HCT116 (cell line): ENCODE results near the gene ITGA2B. TPM values are rescaled to one million over a fixed set of nuclear protein-coding genes. Genes with fewer than 3 reads are reported as not detected.
A peak's percentile ranks its signal among the peaks of the same experiment; 100 is the strongest.

Source experiments
- ATAC-seq: fragments of 200-7000 bp; cut with Tn5 transposase; 2 replicates; pipeline ENCODE4 v1.9.1; 2020; ENCODE audit warnings: mild to moderate bottlenecking, moderate library complexity
- BruUV-seq: library from RNA; stranded (reverse); fragments of 400-500 nt; replicated peaks from 2 replicates; lab custom pipeline; 2021; lab: Mats Ljungman, UMichigan
- CTCF ChIA-PET: fragments of 300-600 bp; sonication (Branson Sonifier 250); formaldehyde crosslinking; loops from one replicate; lab custom pipeline; 2021; ENCODE audit warnings: antibody characterized with exemption; lab: Charles Lee
- POLR2A ChIA-PET: fragments of 300-600, 350-600 bp; sonication (Branson Sonifier 250); formaldehyde crosslinking; loops from one replicate; lab custom pipeline; 2021; ENCODE audit warnings: antibody characterized with exemption; lab: Charles Lee
- RAD21 ChIA-PET, 2 experiments: fragments of 300-600 bp; sonication (Branson Sonifier 250); formaldehyde crosslinking; loops; one replicate each; lab custom pipeline; 2023; ENCODE audit warnings: low total read pairs in 2 of 2; ENCODE audit not compliant: uncharacterized antibody in 2 of 2, unreplicated experiment in 2 of 2, low non-redundant PET in 1 of 2; lab: Charles Lee
- DNase-seq: peaks from one replicate; pipeline ENCODE4 v3.0.0-alpha.2; 2010; ENCODE audit warnings: low read depth, low spot score
- H2AFZ ChIP-seq: fragments of 200-600 bp; shearing (Covaris generic), sonication (generic); 2 replicates; pipeline ENCODE4 v1.6.1; 2017; ENCODE audit warnings: low read depth, mixed run types, mixed read lengths, antibody characterized with exemption, low read length; ENCODE audit not compliant: poor library complexity, severe bottlenecking
- H3K27ac ChIP-seq: 2 replicates; pipeline ENCODE4 v1.5.1; 2012; ENCODE audit warnings: low read depth, low read length
- H3K27me3 ChIP-seq: fragments of 200-600 bp; sonication (generic); 2 replicates; pipeline ENCODE4 v1.6.1; 2016; ENCODE audit warnings: mixed run types, low read length, mixed read lengths; ENCODE audit not compliant: insufficient read depth
- H3K36me3 ChIP-seq, 2 experiments: fragments of 200-500 bp in 1 of 2; fragments of 200-600 bp in 1 of 2; sonication (Bioruptor generic) in 1 of 2; sonication (generic) in 1 of 2; 2 replicates each; pipeline versions ENCODE4 v1.5.1 to v1.6.1; 2014 to 2016; ENCODE audit warnings: low read length in 2 of 2, inconsistent platforms in 1 of 2, mixed read lengths in 1 of 2, mixed run types in 1 of 2; ENCODE audit not compliant: insufficient read depth in 2 of 2, control insufficient read depth in 1 of 2
- H3K4me1 ChIP-seq, 2 experiments: fragments of 200-600 bp in 1 of 2; sonication (generic) in 1 of 2; 2 replicates each; pipeline versions ENCODE4 v1.5.1 to v1.6.1; 2012 to 2017; ENCODE audit warnings: low read length in 2 of 2, inconsistent platforms in 1 of 2, mild to moderate bottlenecking in 1 of 2, mixed read lengths in 1 of 2, mixed run types in 1 of 2, moderate library complexity in 1 of 2; ENCODE audit not compliant: insufficient read depth in 2 of 2, control insufficient read depth in 1 of 2
- H3K4me2 ChIP-seq: fragments of 200-600 bp; sonication (generic); 2 replicates; pipeline ENCODE4 v1.6.1; 2017; ENCODE audit warnings: mixed run types, low read length, mixed read lengths
- H3K4me3 ChIP-seq, 2 experiments: fragments of 200-600 bp in 1 of 2; sonication (generic) in 1 of 2; replicated peaks in 1 of 2; 2 replicates each; pipeline ENCODE4 v1.5.1; 2011 to 2016; ENCODE audit warnings: low read length in 2 of 2, control low read depth in 1 of 2, low read depth in 1 of 2, mild to moderate bottlenecking in 1 of 2, mixed read lengths in 1 of 2, mixed run types in 1 of 2
- H3K79me2 ChIP-seq: fragments of 200-600 bp; sonication (generic); 2 replicates; pipeline ENCODE4 v1.6.1; 2017; ENCODE audit warnings: mild to moderate bottlenecking, mixed run types, low read length, moderate library complexity, mixed read lengths; ENCODE audit not compliant: insufficient read depth
- H3K9ac ChIP-seq: fragments of 200-600 bp; sonication (generic); 2 replicates; pipeline ENCODE4 v1.6.1; 2016; ENCODE audit warnings: low read length, mixed read lengths
- H3K9me2 ChIP-seq: fragments of 200-600 bp; sonication (generic), shearing (Covaris generic); 2 replicates; pipeline ENCODE4 v1.6.1; 2017; ENCODE audit warnings: mixed run types, mild to moderate bottlenecking, moderate library complexity; ENCODE audit not compliant: insufficient read depth
- H3K9me3 ChIP-seq, 2 experiments: fragments of 200-500 bp in 1 of 2; fragments of 200-600 bp in 1 of 2; sonication (Bioruptor generic) in 1 of 2; sonication (generic) in 1 of 2; 2 replicates each; pipeline ENCODE4 v1.6.1; 2014 to 2017; ENCODE audit warnings: low read length in 2 of 2, mixed read lengths in 2 of 2, inconsistent platforms in 1 of 2, low read depth in 1 of 2, mild to moderate bottlenecking in 1 of 2, mixed run types in 1 of 2, moderate library complexity in 1 of 2; ENCODE audit not compliant: control insufficient read depth in 1 of 2, insufficient read depth in 1 of 2
- H4K20me1 ChIP-seq: fragments of 200-600 bp; sonication (generic), shearing (Covaris generic); 2 replicates; pipeline ENCODE4 v1.6.1; 2017; ENCODE audit warnings: mixed run types, mild to moderate bottlenecking, moderate library complexity; ENCODE audit not compliant: insufficient read depth
- EZH2 ChIP-seq: fragments of 200-600 bp; sonication (generic); IDR thresholded peaks from 2 replicates; pipeline ENCODE4 v1.6.1; 2017; ENCODE audit warnings: antibody characterized with exemption, mixed run types
- REST ChIP-seq: IDR thresholded peaks from 2 replicates; pipeline ENCODE4 v1.6.1; 2012; ENCODE audit warnings: low read depth
- intact Hi-C: fragments of 100-400 bp; cut with micrococcal nuclease; formaldehyde crosslinking; loops from 2 replicates; pipeline ENCODE4 v1.10.0; 2022
- total RNA-seq: library from RNA; stranded (reverse); gene quantifications from one replicate; pipeline ENCODE4 v1.2.1, GENCODE V29; 2021; ENCODE audit not compliant: unreplicated experiment
- TF ChIP-seq, protein P1 (sequence below), 3 experiments: fragments of 200-600 bp in 1 of 3; sonication (generic) in 1 of 3; IDR thresholded peaks in 2 of 3; conservative IDR thresholded peaks in 1 of 3; 2 replicates each; pipeline ENCODE4 v1.5.1; 2012 to 2017; ENCODE audit warnings: low read depth in 2 of 3, low read length in 2 of 3, antibody characterized with exemption in 1 of 3, borderline replicate concordance in 1 of 3, control low read depth in 1 of 3, mild to moderate bottlenecking in 1 of 3, mixed read lengths in 1 of 3, mixed run types in 1 of 3, moderate library complexity in 1 of 3; ENCODE audit not compliant: insufficient read depth in 1 of 3
- TF ChIP-seq, protein P2 (sequence below): IDR thresholded peaks from 2 replicates; pipeline ENCODE4 v1.6.1; 2012

Gene ITGA2B
- total RNA-seq, 1 experiment from 2014 or later, result 7.6 TPM

- no peak for TF ChIP-seq REST
- TF ChIP-seq EZH2, result no peak
Measured at GRCh38 chr17:44376779-44377178, 12.7 kb downstream of the ITGA2B start (continued).

GRCh38 chr17:44376124-44376523, 13.3 kb downstream of the ITGA2B start:
- Histone ChIP-seq H2AFZ (no peak overlapping the region), H4K20me1 (no peaks in the 10 kb centered on the region), H3K4me3 (no peak overlapping the region), H3K9ac (no peak overlapping the region), H3K27ac (no peak overlapping the region), H3K36me3 (no peaks in the 10 kb centered on the region), H3K27me3 (no peaks in the 10 kb centered on the region), H3K79me2 (no peaks in the 10 kb centered on the region), H3K9me3 (no peaks in the 10 kb centered on the region), H3K4me1 (peaks cover 0 to 13% of the 10 kb centered on the region in 2 experiments; a peak in 3 of 4 replicates), H3K9me2 (no peaks in the 10 kb centered on the region), H3K4me2 (no peak overlapping the region)
- CTCF ChIA-PET, result interaction anchor here (0.7 to 1.7 kb wide), 7 partner anchors 9 to 432 kb away, joined by 3 to 9 read pairs (median 3); partner anchors contain the start of gene FAM171A2
- POLR2A ChIA-PET, result interaction anchor here (1.4 kb wide), 1 partner anchor 9 kb away, joined by 7 read pairs; no protein-coding TSS in a partner anchor
- DNase-seq (no peak), ATAC-seq (peak; percentile 85)
- intact Hi-C loops, result no loop called here
- no TSS peak for BruUV-seq
- TF ChIP-seq, protein P1, sequence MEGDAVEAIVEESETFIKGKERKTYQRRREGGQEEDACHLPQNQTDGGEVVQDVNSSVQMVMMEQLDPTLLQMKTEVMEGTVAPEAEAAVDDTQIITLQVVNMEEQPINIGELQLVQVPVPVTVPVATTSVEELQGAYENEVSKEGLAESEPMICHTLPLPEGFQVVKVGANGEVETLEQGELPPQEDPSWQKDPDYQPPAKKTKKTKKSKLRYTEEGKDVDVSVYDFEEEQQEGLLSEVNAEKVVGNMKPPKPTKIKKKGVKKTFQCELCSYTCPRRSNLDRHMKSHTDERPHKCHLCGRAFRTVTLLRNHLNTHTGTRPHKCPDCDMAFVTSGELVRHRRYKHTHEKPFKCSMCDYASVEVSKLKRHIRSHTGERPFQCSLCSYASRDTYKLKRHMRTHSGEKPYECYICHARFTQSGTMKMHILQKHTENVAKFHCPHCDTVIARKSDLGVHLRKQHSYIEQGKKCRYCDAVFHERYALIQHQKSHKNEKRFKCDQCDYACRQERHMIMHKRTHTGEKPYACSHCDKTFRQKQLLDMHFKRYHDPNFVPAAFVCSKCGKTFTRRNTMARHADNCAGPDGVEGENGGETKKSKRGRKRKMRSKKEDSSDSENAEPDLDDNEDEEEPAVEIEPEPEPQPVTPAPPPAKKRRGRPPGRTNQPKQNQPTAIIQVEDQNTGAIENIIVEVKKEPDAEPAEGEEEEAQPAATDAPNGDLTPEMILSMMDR (IDR thresholded peaks at IDR 0.05 in 2 of 3, conservative IDR thresholded peaks at IDR 0.05 in 1 of 3; ENCODE audit: borderline replicate concordance in 1 of 3, insufficient read depth in 1 of 3, low read depth in 2 of 3, low read length in 2 of 3), result peak in 2 of 3 experiments; percentile 67 to 68; a peak in 4 of 6 replicates
- TF ChIP-seq, protein P2, sequence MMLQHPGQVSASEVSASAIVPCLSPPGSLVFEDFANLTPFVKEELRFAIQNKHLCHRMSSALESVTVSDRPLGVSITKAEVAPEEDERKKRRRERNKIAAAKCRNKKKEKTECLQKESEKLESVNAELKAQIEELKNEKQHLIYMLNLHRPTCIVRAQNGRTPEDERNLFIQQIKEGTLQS, result no peak
- RAD21 ChIA-PET, result no interaction called here
